HuH-7.5 (cell line): ENCODE results near the gene RARG.
"Not testable (repeated sequence)": the region's sequence is repeated elsewhere in the genome, so short reads cannot be mapped to it uniquely, and the experiment has no call there.

ENCODE experiments used
- DNase-seq: peaks from one replicate; pipeline ENCODE4 v3.0.0; 2011; ENCODE audit warnings: low spot score

The RARG gene

GRCh38 chr12:53169644-53170043 lies 62.4 kb downstream of the RARG start:
- DNase-seq, result no peak

- DNase-seq, result no peak
Measured at GRCh38 chr12:53166837-53167236, 65.2 kb downstream of the RARG start.

GRCh38 chr12:53163008-53163407 lies 69.0 kb downstream of the RARG start:
- DNase-seq, result not testable (repeated sequence)

GRCh38 chr12:53161119-53161911 lies 70.7 kb downstream of the RARG start:
- DNase-seq, result no peak

GRCh38 chr12:53160673-53161072 lies 71.3 kb downstream of the RARG start:
- DNase-seq, result no peak
